NOMO-1 treated with dmso at 0.1 percent for 144 hours (cell line): ENCODE measurements around the gene ETHE1.
A peak's percentile ranks its signal among the peaks of the same experiment; 100 is the strongest.

ENCODE experiments used
- DNase-seq: peaks from one replicate; lab custom pipeline; 2025; ENCODE audit not compliant: unreplicated experiment; lab: John Stamatoyannopoulos, UW

ETHE1 gene

DNA sequence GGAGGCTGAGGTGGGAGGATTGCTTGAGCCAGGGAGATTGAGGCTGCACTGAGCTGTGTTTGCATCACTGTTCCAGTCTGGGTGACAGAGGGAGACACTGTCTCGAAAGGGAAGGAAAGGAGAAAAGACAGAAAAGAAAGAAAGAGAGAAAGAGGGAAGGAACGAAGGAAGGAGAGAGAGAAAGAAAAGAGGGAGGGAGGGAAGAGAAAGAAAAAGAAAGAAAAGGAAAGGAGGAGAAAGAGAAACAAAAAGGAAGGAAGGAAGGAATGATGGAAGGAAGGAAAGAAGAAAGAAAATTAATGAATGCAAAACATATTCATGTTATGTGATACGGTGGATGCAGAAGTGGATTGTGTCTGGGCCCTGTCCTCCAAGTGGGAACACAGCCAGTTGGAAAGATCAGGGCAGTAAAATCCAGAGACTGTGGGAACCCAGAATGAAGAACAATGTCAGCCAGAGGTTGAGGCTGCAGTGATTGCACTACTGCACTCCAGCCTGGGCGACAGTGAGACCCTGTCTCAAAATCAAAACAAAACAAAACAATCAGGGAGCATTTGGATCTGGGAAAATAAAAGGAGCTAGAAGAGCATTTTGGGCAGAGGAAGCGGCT is 28.7 kb downstream of the ETHE1 start:
- DNase-seq: no peak

DNA sequence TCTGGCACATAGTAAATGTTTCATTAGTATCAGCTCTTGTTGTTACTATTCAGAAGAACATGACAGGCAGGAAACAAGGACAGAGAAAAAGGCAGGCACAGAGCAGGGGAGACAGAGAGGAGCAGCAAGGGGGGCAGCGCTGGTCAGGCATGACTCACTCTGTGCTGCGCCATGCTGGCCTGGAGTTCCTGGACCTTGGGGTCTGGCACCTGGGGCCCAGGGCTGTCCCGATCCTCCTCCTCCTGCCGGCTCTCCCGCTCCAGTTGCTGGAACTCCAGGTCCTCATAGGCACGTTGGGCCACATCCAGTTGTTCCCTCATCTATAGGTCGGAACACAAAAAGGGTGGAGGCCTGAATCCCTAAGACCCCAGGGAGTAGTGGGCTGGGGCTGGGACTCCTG is 30.0 kb downstream of the ETHE1 start:
- DNase-seq: no peak

DNA sequence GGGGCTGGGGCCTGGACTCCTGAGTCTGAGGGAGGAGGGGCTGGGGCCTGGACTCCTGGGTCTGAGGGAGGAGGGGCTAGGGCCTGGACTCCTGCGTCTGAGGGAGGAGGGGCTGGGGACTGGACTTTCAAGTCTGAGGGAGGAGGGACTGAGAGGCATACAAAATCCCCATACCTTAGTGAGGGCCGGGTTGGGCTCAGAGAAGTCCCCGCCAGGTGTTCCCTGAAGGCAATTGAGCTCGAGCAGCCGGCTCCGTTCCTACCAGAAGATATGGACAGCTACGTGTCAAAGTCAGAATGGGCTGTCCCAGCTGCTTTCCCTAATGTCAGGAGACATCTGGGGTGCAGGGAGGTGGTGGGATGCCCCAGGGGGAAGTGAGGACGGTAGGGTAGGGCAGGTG is 31.9 kb downstream of the ETHE1 start:
- no peak for DNase-seq

DNA sequence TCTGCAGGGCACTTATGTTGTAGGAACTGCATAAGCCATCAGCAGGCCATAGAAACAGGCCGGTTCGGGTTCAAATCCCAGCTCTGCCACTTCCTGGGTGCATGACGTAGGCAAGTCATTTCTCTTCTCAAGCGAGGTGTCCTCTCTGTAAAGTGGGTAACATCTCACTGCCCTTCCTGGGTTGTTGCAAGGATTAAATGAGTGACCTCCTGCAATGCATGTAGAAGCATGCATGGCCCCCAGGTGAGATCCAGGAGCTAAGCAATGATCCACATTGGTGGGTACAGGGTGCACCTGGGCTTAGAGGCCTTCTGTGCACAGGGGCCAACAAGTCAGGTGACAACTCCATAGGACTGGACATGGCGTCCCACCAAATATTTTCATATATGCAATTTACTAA is 36.2 kb downstream of the ETHE1 start:
- DNase-seq: no peak

DNA sequence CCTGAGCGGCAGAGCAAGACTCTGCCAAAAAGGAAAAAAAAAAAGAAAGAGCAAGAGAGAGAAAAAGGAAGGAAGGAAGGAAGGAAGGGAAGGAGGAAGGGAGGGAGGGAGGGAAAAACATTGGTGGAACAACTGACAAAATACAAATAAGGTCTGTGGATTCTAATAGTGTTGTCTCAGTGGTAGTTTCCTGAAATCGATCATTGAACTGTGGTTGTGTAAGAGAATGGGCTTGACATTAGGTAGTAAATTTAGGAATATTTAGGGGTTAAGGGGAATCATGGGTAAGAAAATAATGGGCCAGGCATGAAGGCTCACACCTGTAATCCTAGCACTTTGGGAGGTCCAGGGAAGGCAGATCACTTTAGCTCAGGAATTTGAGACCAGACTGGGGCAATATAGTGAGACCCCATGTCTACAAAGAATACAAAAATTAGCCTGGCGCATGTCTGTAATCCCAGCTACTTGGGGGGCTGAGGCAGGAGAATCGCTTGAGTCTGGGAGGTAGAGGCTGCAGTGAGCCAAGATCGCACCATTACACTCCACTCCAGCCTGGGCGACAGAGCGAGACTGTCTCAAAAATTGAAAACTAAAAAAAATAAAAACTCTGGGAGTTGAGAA is 36.9 kb downstream of the ETHE1 start:
- DNase-seq: no peak

DNA sequence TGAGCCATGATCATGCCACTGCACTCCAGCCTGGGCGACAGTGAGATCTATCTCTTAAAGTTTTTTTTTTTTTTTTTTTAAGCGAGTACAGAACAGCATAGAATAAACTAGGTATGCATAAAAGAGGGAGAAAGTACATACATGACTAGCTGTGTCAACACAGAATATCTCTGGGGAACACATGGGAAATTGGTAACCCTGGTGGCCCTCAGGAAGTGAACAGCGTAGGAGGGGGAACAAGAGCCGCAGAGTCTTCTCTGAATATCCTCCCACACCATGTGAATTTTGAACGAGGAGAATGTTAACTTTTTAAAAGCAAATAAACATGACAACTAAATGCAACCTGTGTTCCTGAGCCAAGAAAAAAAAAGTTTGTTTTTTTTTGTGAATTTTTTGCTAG is 37.7 kb downstream of the ETHE1 start:
- DNase-seq: no peak

DNA sequence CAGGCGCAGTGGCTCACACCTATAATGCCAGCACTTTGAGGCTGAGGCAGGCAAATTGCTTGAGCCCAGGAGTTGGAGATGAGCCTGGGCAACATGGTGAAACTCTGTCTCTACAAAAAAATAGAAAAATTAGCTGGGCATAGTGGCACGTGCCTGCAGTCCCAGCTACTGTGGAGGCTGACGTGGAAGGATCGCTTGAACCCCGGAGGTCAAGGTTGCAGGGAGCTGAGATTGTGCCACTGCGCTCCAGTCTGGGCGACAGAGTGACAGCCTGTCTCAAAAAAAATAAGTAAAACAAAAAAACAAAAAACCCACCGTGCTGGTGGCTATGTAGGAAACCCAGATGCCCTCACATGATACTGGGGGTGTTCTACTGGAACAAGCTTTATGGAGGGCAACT is 38.8 kb downstream of the ETHE1 start:
- no peak for DNase-seq

DNA sequence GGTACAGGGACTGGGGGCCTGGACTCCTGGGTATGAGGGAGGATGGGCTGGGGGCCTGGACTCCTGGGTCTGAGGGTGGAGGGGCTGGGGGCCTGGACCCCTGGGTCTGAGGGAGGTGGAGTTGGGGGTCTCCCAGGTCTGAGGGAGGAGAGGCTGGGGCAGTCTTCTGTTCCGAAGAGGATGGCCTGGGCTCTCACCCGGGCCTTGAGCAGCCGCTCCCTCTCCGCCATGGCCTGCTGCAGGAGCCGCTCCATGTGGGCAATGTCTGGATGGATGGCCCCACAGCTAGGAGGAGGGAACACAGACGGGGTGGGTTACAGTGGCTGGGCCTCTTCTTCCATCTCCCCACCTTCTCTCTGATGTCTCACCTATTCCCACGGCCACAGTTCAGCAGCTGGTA is 40.6 kb downstream of the ETHE1 start:
- DNase-seq: no peak

DNA sequence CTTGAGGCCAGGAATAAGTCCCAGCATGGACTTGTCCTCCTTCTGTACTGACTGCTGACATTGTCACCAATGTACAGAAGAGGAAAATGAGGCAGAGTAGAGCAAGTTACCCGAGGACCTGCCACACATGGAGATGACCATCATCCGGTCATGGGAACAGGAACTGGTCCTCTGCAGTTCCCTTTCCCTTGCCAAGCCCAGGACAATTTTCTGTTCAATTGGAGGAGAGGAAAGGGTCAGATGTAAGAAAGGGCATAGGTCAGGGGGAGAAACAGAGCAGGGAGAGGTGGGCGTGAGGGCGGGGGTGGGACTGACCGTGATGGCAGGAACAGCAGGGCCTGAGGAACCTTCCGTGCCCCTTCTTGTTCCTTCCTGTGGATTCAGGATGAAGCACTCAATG is 41.0 kb downstream of the ETHE1 start:
- DNase-seq: no peak

DNA sequence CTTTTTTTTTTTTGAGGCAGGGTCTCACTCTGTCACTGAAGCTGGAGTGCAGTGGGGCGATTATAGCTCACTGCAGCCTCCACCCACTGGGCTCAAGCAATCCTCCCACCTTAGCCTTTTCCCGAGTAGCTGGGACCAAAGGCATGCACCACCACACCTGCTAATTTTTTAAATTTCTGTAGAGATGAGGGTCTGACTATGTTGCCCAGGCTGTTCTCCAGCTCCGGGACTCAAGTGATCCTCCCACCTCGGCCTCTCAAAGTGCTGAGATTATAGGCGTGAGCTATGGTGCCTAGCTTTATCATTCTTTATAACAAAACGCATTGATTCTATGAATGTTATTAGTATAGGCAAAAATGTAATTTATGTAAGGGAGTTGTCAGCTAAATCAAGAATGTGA is 43.7 kb downstream of the ETHE1 start:
- DNase-seq: no peak

DNA sequence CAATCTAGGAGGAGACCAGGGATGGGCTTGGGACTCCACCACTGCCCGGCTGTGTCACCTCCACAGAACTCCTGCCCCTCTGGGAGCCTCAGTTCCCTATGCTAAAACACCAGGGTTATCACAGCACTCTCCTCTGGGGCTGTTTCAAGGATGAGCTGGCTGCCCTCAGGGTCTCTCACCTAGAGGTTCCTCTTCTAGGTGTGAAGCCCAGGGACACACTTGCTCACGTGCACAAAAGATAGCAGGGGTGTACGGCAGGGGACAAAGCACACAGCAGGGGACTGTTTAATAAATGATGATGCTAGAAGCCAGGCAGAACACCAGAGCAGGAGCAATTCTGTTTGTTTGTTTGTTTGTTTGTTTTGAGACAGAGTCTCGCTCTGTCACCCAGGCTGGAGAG is 44.8 kb downstream of the ETHE1 start:
- DNase-seq: no peak

DNA sequence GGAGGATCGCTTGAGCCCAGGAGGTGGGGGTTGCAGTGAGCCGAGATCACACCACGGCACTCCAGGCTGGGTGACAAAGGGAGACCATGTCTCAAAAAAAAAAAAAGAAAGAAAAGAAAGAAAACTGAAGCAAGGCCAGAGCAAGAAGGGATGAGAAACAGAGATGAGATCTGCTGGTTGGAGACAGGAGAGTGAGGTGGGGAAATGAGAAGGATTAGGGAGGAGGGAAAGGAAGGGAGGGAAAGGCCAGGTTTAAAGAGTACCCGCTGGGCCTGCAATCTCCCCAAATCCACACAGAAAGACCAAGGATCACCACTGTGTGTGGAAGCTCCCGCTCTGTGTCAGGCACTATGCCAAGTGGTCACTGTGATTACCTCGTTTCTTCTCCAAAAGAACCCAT is 45.3 kb downstream of the ETHE1 start:
- no peak for DNase-seq

DNA sequence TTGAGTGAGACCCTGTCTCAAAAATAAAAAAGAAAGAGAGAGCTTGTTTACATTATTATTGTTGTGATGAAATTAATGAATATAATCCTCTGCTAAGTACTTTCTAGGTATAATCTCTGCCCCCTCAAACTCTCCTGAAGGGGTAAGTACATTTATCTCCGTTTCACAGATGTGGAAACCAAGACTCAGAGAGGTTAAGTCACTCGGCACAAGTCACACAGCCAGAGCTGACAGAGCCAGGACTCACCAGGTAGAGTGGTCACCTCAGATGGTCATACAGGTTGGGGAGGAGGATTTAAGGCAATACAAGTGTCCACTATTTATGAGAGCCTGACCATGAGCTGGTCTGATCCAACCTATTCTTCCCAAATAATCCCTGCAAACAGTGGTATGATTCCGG is 46.4 kb downstream of the ETHE1 start:
- DNase-seq: no peak

DNA sequence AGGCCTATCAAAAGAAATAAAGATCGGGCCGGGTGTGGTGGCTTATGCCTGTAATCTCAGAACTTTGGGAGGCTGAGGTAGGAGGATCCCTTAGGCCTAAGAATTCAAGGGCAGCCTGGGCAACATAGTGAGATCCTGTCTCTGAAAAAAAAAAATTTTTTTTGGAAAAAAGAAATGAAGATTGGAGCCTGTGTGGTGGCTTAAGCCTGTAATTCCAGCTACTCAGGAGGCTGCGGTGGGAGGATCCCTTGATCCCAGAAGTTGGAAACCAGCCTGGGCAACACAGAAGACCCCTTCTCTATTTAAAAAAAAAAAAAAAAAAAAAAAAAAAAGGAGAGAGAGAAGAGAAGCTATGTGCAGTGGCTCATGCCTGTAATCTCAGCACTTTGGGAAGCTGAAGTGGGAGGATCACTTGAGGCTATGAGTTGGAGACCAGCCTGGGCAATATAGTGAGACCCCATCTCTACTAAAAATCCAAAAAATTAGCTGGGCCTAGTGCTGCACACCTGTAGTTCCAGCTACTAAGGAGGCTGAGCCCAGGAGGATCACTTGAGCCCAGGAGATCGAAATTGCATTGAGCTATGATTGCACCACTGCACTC is 46.9 kb downstream of the ETHE1 start:
- DNase-seq: no peak

DNA sequence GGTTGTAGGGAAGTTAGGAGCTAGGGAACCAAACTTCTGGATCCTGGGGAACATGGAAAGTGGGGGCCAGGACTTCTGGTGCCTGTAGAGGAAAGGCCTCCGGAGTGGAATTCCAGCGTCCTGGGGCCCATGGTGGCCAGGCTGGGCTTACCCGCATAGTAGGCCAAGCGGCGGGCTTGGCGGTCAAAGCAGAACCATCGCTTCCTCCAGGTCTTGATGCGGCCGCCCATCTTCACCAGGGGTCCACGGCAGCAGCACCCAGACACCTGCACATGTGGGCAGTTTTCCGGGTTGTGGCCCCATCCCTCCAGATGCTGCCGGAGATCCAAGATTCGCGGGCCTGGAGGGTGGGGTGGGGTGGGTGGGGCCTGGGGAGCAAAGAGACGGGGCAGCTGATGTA is 47.8 kb downstream of the ETHE1 start:
- no peak for DNase-seq

DNA sequence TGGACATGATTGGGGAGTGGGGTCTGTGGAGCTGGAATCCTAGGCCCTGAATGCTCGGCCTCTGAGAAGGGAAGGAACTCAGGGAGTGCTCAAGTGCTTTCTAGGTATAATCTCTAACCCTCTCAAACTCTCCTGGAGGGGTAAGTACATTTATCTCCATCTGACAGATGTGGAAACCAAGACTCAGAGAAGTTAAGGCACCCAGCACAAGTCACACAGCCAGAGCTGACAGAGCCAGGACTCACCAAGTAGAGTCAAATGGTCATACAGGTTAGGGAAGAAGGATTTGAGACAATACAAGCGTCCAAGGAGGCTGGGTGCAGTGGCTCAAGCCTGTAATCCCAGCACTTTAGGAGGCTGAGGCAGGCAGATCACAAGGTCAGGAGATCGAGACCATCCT is 48.7 kb downstream of the ETHE1 start:
- no peak for DNase-seq

DNA sequence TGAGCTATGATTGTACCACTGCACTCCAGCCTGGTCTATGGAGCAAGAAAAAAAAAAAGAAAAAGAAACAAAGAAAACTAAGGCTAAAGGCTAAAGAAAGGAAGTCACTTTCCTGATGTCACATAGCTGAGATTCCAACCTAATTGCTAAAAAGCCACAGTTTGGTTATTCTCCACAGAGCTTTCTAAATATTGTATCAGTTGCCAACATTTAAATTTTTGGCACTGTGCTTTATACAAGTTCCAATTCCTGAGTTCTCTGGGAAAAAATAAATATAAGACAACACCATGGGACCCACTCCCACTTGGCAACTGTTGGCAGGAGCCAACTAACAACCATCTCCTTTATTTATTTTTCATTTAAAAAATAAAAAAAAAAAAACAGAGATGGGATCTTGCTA is 50.4 kb downstream of the ETHE1 start:
- DNase-seq: no peak

DNA sequence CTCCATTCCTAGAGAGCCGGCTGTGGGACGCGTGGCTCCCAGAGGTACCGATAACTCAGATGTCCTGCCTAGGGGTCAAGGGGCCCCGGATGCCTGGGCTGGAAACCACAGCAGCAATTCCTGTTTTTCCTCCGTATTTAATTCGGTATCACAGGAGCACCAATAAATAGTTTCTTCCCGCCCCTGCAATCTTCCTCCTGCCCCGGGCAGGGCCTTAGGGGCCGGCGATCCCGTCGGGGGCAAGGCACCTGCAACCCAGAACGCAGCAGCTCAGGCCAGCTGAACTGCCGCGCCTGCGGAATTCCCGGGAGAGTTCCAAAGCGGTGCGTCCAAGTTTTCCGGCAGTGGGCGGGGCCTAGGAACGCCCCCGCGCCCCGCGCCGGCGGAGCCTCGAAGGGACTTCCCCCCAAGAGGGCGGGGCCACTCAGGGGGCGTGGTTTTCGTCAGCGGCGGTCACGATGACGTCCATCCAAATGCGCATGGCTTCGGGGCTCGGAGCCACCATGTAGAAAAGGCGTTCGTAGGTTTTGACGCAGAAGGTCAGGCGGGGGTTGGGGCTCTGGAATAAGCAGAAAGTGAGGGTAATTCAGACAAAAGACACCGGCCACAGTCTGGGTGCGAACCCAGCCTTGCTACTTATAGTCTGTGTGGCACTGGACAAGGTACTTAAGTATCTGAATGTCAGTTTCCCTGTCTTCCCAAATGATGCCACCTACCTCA is 51.9 kb downstream of the ETHE1 start:
- DNase-seq: peak; percentile 46

DNA sequence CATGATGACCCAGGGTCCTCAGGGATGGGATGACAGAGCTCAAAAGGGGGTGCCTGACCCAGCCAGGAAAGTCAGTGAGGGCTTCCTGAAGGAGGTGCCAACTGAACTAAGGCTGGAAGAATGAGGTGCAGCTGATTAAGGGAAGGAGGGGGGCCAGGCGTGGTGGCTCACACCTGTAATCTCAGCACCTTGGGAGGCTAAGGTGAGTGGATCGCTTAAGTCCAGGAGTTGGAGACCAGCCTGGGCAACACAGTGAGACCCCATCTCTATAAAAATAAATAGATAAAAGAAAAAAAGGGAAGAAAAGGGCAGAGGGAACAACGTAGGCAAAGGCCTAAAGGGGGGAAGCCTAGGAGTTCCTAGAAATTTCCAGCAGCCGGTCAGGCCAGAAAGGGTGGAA is 52.5 kb downstream of the ETHE1 start:
- no peak for DNase-seq

DNA sequence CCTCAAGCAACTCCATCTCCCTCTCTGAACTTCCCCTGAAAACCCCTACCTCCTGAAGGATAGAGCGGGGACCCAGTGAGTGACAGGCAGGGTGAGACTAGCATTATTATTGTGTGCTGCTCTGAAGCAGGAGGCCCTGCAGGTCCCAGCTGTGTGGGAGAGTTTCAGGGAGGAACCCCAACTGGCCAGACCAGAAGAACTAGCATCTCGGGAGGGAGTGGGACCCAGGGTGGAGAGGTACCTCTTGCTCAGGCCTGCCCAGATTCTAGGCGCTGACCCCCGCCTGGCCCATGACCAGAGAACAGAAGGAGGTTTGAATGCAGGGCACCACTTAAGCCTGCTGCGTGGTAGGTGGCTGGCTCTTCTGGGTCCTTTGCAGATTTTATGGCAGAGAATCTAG is 55.9 kb downstream of the ETHE1 start:
- no peak for DNase-seq

DNA sequence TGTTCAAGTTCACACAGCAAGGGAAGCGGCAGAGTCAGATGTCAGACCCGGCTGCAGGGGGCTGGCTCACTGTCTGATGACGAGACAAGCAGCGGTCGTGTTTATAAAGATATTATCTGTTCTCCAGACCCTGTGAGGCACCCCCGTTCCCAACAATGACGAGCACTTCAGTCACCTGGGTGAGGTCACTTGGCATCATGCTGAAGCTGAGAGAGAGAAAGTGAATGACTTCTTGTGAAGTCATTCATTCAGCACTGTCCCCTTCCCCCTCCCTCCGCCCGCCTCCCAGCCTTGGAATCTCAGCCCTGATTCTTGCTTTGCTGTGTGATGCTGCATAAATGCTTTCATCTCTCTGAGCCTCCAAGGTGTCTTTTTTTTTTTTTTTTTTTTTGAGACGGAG is 56.7 kb downstream of the ETHE1 start:
- no peak for DNase-seq

DNA sequence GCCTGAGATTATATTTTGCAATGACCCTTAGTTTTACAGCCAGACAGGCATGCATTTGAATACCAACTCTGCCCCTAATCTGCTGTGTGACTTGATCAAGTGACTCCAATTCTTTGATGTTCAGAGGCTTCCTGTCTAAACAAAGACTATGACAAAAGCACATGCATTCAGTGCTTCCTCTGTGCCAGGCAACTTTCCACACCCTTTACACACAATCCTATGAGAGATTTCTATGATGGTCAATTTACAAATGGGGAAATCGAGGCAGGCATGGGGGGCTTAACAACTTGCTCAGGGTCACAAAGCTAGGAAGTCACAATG is 57.9 kb downstream of the ETHE1 start:
- no peak for DNase-seq
